ENCODE measurements around the gene KIF5A. TPM values are rescaled to one million over a fixed set of nuclear protein-coding genes. Genes with fewer than 3 reads are reported as not detected.

KIF5A gene
- total RNA-seq, 1 experiment from 2014 or later: 0.30 TPM

GRCh38 chr12:57619434-57620244, 69.8 kb downstream of the KIF5A start:
- no peak for DNase-seq (ENCODE audit: low read depth)

GRCh38 chr12:57620245-57620935, 70.5 kb downstream of the KIF5A start:
- no peak for DNase-seq (ENCODE audit: low read depth)

DNA sequence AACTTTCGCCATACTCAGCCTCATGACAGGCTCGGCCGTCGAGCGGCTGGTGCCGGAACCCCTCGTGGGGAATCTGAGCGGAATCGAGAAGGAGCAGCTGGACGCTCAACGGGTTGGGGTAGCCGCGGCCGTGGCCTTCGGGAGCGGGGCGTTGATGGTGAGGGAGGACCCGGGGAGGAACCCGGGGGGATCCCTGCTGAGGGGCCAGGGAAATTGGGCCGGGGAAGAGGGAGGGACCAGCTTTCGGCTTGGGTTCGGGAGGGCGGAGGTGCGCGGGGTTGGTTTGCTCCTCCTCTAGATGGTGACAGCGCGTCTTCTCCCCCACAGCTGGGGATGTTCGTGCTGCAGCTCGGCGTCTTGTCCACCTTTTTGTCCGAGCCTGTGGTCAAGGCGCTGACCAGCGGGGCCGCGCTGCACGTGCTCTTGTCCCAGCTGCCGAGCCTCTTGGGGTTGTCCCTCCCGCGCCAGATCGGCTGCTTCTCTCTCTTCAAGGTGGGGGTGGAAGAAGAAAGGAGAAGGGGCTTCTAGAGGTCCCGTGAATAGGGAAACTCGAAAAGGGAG, 71.2 kb downstream of the KIF5A start:
- DNase-seq (ENCODE audit: low read depth): peak; percentile 15

DNA sequence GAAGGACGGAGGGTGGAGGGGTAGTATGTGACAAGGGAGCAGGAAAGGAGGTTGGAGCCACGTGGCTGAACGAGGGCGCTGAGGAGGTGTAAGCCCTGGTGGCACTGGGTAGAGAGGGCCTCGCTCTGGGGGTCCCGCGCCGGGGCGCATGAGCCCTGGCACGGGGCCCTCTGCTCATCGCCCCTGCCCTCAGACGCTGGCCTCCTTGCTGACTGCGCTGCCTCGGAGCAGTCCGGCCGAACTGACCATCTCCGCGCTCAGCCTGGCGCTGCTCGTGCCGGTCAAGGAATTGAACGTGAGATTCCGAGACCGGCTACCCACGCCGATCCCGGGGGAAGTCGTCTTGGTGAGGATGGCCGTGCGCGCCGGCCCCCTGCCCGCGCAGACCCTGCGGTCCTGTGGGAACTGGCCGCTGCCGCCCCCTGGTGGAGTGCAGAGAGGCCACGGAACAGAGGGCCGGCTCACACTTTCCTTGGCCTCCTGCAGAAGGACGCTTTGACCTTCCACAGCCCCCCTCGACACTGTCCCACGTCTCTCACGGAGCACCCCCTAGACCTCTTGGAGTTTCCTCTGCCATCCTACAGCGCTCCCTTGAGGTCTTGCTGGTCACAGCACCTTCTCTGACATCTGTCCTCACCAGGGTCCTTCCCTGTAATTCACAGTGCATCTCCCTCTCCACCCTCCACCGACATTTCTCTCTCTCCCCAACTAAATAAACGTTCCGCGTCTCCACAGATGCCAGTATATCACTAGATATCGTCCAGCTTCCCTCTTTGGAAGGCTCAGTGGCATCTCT, 71.9 kb downstream of the KIF5A start:
- DNase-seq (ENCODE audit: low read depth): peak; percentile 27

GRCh38 chr12:57622293-57623245, 72.7 kb downstream of the KIF5A start:
- DNase-seq (ENCODE audit: low read depth): no peak

DNA sequence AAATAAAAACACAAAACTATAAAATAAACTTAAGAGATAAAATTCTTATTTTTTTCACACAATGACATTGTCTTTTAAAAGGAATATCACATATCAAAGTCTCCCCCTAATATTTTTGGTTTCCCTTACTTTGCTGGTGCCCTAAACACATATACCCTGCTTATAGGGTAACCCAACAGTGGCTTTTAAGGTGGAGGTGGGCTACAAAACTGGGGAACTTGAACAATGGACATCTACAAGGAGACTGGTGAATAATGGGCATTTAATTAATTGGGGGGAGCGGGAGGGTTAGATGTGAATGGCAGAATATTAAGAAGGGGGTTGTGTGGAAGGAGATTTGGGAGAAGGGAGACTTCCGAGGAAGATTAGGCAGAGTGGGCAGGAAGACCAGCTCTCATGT, 73.5 kb downstream of the KIF5A start:
- DNase-seq (ENCODE audit: low read depth): no peak

GRCh38 chr12:57623811-57624390, 74.1 kb downstream of the KIF5A start:
- no peak for DNase-seq (ENCODE audit: low read depth)

DNA sequence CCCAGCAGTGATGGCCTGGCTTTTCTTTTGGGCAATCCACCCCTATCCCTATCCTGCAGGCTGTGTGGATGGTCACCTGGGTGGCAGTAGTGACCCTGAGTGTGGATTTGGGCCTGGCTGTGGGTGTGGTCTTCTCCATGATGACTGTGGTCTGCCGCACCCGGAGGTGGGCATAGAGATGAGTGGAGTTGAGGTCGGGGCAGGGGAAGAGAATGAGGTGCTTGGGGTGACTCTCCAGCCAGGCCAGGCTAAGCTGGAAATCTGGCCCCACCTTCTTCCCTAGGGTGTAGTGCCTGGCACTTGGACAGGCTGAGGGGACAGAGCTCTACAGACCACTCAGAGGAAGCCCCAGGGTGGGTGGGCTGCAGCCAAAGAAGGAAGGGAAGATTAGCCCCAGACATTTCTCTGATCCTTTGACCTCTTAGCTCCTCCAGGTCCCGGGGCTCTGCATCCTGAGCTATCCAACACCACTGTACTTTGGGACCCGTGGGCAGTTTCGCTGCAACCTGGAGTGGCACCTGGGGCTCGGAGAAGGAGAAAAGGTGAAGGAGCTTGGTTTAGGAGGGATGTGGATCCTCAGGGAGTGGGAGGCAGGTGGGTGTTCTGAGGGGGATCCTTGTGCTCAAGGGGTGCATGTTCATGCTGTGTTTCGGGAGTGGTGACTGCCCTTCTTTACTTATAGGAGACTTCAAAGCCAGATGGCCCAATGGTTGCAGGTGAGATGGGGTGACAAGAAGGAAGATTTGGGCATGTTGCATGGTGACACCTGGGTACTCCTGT, 74.8 kb downstream of the KIF5A start:
- DNase-seq (ENCODE audit: low read depth): no peak

DNA sequence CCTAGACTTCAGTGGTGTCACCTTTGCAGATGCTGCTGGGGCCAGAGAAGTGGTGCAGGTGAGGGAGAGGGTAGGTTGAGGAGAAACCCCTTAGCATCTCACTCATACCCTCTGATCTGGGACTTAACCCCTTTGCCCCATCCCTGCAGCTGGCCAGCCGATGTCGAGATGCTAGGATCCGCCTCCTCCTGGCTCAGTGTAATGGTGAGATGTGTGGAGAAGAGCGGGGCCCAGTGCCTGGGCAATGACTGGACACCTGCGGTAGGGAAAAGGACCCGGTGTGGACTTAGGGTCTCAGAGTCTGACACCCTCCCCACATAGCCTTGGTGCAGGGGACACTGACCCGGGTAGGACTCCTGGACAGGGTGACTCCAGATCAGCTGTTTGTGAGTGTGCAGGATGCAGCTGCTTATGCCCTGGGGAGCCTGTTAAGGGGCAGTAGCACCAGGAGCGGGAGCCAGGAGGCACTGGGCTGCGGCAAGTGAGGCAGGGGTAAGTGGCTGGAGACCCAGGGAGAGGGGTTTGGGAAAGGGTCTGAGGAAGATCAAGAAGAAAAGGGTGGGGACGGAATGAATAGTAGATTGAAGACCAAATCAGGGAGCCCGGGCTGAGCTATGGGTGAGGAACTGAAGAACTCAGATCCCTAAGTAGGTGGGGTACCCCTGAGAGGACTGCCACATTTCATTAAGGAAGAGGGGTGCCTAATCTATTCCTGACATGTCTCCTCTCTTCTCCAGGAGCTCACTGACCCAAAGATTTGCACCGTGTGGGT, 75.6 kb downstream of the KIF5A start:
- DNase-seq (ENCODE audit: low read depth): no peak

DNA sequence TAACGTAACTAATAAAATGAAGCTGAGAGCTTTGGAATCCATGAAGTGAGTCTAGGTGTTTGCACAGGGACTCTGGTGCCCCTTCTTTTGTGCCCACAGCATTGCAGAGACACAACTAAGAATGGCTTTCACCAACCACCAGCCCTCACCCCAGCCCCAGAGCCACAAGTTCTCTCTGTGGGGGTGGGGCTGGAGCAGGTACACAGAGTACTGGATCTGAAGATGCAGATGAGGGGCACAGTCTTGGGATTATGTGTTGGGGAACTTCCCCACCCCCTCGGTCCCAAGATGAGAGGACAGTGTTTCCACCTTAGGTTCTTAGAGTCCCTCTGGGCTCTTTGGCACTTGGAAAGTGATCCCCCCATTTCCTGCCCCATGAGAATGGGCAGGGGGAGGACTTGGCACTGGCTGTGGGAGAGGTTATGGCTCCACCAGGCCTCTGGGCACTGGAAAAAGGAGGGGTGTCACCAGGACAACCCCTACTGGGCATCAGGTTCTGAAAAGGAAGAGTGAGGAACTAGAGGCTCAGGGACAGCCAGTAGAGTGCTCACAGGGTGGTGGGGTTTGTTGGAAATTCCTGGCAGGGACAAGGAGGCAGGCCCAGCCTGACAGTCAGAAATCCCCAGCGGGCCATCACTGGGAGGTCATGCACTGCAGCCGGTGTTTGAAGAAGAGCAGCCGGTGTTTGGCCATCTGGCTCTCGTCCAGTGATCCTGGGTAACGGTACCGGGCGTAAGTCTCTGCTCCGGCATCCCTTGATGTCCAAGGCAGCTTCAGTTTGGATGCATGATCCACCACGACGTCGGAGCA, 76.5 kb downstream of the KIF5A start:
- no peak for DNase-seq (ENCODE audit: low read depth)

DNA sequence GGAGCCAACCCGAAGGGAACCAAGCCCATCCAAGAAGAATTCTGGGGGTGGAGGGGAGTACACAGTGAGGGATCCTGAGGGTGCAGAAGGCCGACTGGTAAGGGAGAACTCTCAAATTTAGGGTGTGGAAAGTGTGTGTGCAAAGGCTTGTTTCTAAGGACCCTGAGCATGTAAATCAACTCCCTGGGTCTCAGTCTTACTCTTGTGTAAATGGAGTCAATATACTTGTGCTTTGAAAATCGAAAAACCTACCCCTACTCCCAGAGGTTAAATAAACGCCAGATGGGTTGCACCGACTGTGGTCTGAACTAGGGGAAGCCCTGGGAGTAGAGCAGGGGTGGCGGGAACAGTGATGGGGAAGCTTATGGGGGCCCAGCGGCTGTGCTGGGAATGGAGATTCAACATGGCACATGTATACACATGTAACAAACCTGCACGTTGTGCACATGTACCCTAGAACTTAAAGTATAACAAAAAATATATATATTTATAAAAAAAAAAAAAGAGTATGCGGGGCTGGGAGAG, 77.1 kb downstream of the KIF5A start:
- no peak for DNase-seq (ENCODE audit: low read depth)

DNA sequence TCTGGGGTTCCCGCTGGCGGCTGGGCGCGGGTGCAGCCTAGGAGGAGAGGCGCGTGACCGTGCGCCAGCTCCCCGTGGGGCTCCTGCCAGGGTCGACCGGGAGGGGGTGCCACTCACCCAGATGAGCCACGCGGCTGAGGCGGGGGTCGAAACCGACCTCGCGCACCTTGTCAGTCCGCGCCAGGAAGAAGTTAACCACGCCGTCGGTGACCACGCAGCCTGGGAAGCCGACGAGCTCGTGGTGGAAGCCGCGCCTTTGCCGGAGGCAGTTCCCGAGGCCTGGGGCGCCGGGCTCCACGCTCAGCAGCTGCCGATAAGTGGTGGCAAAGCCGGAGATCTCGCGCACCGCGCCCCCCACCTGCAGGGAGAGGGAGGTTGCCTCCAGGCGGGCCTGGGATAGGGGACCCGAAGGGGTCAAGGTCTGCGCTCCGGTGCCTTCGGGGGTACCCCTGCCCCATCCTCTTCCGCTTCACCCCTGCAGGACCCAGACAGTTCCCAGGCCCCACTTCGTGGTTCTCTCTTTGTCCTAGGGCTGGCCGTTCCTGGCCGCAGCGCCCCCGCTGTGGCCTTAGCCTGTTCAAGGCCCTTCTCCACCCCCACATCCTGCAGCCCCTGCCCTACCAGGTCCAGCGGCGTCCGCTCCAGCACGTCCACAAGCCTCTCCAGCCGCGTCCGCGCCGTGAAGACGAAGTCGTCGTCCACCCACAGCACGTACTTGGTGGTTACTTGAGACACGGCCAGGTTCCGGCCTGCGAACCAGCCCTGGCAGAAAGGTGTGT, 77.8 kb downstream of the KIF5A start:
- DNase-seq (ENCODE audit: low read depth): no peak

- DNase-seq (ENCODE audit: low read depth): no peak
These were observed 78.7 kb downstream of the KIF5A start for GRCh38 chr12:57628280-57629191.

GRCh38 chr12:57629897-57630471, 80.1 kb downstream of the KIF5A start:
- no peak for DNase-seq (ENCODE audit: low read depth)

DNA sequence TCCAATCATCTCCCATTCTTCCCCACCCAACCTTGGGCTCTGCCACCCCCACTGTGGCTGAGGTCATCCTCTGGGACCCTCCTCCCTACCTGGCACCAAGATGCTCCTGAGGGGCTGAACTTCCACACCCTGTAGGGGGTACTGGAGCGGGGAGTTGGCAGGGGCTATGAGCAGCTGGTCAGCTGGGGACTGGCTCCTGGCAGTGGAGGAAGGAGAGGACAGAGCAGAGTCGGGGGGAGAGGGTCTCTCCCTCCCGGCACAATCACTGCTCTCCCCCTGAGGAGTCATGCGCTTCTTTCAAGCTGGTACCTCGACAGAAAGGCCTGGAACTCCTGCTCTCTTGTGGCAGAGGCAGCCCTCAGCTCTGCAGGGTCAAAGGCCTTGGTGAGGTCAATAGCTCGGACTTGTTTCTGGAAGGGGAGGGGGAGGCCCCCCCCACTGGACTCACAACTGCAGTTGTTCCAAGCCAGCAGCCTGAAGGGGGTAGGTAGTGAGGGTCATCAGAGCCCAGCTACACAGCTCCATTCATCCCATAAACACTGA, 81.1 kb downstream of the KIF5A start:
- DNase-seq (ENCODE audit: low read depth): no peak

Measured in M059J (cell line).